WERI-Rb-1 (cell line): Measurements from ENCODE around the gene NKAIN2.
A peak's percentile ranks its signal among the peaks of the same experiment; 100 is the strongest.
"Not testable (repeated sequence)": the region's sequence is repeated elsewhere in the genome, so short reads cannot be mapped to it uniquely, and the experiment has no call there.

Source experiments
- DNase-seq: peaks from one replicate; pipeline ENCODE4 v3.0.0-alpha.2; 2020
- H3K27ac ChIP-seq: fragments of 250-450 bp; sonication (Bioruptor Pico); 2 replicates; pipeline ENCODE4 v1.5.1; 2020; ENCODE audit warnings: mild to moderate bottlenecking, moderate library complexity
- H3K27me3 ChIP-seq: fragments of 250-450 bp; sonication (Bioruptor Pico); 2 replicates; pipeline ENCODE4 v1.5.1; 2021; ENCODE audit warnings: mild to moderate bottlenecking, low read depth, moderate library complexity; ENCODE audit not compliant: insufficient read depth, severe bottlenecking
- H3K36me3 ChIP-seq: fragments of 250-450 bp; sonication (Bioruptor Pico); 2 replicates; pipeline ENCODE4 v1.5.1; 2020; ENCODE audit warnings: mild to moderate bottlenecking, moderate library complexity
- H3K4me3 ChIP-seq: 2 replicates; pipeline ENCODE4 v1.5.1; 2011; ENCODE audit warnings: low read depth, mild to moderate bottlenecking, control low read depth, low read length
- H3K9me3 ChIP-seq: fragments of 250-450 bp; sonication (Bioruptor Pico); 2 replicates; pipeline ENCODE4 v1.5.1; 2021; ENCODE audit warnings: mild to moderate bottlenecking, moderate library complexity; ENCODE audit not compliant: severe bottlenecking
- CTCF ChIP-seq: IDR thresholded peaks from 2 replicates; pipeline ENCODE4 v1.5.1; 2011; ENCODE audit warnings: low read depth, mild to moderate bottlenecking, control low read depth, inconsistent platforms, low read length

The NKAIN2 gene

GRCh38 chr6:124282541-124282940, 478.9 kb downstream of the NKAIN2 start:
- TF ChIP-seq CTCF = no peak
- Histone ChIP-seq H3K27me3 (no peaks in the 10 kb centered on the region), H3K36me3 (no peaks in the 10 kb centered on the region), H3K27ac (no peak overlapping the region), H3K4me3 (no peak overlapping the region), H3K9me3 (no peaks in the 10 kb centered on the region)
- no peak for DNase-seq

- Histone ChIP-seq H3K36me3 (no peaks in the 10 kb centered on the region), H3K27me3 (no peaks in the 10 kb centered on the region), H3K9me3 (no peaks in the 10 kb centered on the region), H3K27ac (no peak overlapping the region), H3K4me3 (no peak overlapping the region)
- no peak for DNase-seq
- TF ChIP-seq CTCF = no peak
Observed at GRCh38 chr6:124283486-124283885, 479.8 kb downstream of the NKAIN2 start.

GRCh38 chr6:124285146-124285545, 481.5 kb downstream of the NKAIN2 start:
- Histone ChIP-seq H3K9me3 (no peaks in the 10 kb centered on the region), H3K27me3 (no peaks in the 10 kb centered on the region), H3K27ac (no peak overlapping the region), H3K4me3 (no peak overlapping the region), H3K36me3 (no peaks in the 10 kb centered on the region)
- TF ChIP-seq CTCF = no peak
- no peak for DNase-seq

DNA sequence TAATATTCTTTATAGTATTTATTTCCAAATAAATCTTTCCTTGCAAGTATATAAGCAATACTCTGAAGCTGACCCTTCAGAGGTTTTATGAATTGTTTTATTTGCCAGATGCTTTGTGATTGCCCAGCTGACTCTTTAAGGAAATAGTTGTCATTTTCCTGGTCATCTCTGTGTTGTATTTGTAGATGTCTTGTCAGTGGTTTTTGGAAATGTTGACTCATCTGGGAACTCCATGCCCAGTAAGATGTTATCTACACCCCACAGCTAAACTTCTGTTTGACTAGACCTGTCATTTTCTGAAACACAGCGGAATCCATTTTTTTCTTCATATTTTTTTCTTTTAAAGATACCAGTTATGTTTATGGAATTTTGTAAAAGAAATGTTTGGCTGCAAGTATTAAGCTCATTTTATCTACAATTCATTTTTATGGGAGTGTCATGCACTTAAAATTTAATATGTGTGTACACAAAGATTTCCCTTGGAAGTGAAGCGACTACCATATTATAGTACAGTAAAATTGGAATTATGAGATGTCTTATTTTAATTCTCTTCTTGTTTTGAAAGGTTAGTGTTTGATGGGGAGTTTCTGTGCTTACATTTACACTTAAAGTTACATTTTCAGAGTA, 491.0 kb downstream of the NKAIN2 start:
- Histone ChIP-seq H3K36me3 (no peaks in the 10 kb centered on the region), H3K27me3 (no peaks in the 10 kb centered on the region), H3K9me3 (no peaks in the 10 kb centered on the region), H3K4me3 (no peak overlapping the region), H3K27ac (no peak overlapping the region)
- TF ChIP-seq CTCF = no peak
- no peak for DNase-seq

- no peak for TF ChIP-seq CTCF
- H3K4me3 ChIP-seq = no peak overlapping the region
Observed at GRCh38 chr6:124297507-124297906, 493.8 kb downstream of the NKAIN2 start.

GRCh38 chr6:124298730-124299129, 495.1 kb downstream of the NKAIN2 start:
- Histone ChIP-seq H3K27ac (no peak overlapping the region), H3K9me3 (no peaks in the 10 kb centered on the region), H3K27me3 (no peaks in the 10 kb centered on the region), H3K36me3 (no peaks in the 10 kb centered on the region), H3K4me3 (no peak overlapping the region)
- DNase-seq = peak; percentile 20
- no peak for TF ChIP-seq CTCF

More at GRCh38 chr6:124297507-124297906, 493.8 kb downstream of the NKAIN2 start:
- Histone ChIP-seq H3K9me3 (no peaks in the 10 kb centered on the region), H3K36me3 (no peaks in the 10 kb centered on the region), H3K27me3 (no peaks in the 10 kb centered on the region), H3K27ac (no peak overlapping the region)
- DNase-seq = no peak

DNA sequence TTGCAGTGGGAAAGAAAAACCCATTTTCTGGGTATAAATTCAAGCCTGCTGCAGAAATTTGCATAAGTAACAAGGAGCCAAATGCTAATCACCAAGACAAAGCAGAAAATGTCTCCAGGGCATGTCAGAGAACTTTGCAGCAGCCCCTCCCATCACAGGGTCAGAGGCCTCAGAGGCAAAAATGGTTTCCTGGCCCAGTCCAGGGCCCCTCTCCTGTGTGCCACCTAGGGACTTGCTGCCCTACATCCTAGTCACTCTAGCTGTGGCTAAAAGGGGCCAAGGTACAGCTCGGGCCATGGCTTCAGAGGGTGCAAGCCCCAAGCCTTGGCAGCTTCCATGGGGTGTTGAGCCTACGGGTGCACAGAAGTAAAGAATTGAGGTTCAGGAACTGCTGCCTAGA, 497.2 kb downstream of the NKAIN2 start:
- not testable (repeated sequence) for H3K9me3 ChIP-seq, DNase-seq, H3K27ac ChIP-seq, H3K27me3 ChIP-seq, H3K36me3 ChIP-seq, H3K4me3 ChIP-seq
